Measurements from ENCODE around the gene SARM1.

The SARM1 gene

DNA sequence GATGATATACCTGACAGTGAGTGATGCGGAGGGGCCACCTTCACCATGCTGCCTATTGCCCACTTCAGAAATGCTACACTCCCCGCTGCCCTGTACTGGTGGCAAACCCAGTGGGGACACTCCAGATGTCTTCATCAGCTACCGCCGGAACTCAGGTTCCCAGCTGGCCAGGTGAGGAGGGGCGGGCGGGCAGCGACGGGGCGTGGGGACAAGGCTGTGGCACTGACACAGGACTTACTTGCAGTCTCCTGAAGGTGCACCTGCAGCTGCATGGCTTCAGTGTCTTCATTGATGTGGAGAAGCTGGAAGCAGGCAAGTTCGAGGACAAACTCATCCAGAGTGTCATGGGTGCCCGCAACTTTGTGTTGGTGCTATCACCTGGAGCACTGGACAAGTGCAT is 16.6 kb downstream of the SARM1 start:
- H3K27ac ChIP-seq = no peak overlapping the region
- TF ChIP-seq ZFX (IDR thresholded peaks at IDR 0.05; ENCODE audit: borderline replicate concordance) = no peak
- TF ChIP-seq, protein P1, sequence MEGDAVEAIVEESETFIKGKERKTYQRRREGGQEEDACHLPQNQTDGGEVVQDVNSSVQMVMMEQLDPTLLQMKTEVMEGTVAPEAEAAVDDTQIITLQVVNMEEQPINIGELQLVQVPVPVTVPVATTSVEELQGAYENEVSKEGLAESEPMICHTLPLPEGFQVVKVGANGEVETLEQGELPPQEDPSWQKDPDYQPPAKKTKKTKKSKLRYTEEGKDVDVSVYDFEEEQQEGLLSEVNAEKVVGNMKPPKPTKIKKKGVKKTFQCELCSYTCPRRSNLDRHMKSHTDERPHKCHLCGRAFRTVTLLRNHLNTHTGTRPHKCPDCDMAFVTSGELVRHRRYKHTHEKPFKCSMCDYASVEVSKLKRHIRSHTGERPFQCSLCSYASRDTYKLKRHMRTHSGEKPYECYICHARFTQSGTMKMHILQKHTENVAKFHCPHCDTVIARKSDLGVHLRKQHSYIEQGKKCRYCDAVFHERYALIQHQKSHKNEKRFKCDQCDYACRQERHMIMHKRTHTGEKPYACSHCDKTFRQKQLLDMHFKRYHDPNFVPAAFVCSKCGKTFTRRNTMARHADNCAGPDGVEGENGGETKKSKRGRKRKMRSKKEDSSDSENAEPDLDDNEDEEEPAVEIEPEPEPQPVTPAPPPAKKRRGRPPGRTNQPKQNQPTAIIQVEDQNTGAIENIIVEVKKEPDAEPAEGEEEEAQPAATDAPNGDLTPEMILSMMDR (IDR thresholded peaks at IDR 0.05) = no peak

DNA sequence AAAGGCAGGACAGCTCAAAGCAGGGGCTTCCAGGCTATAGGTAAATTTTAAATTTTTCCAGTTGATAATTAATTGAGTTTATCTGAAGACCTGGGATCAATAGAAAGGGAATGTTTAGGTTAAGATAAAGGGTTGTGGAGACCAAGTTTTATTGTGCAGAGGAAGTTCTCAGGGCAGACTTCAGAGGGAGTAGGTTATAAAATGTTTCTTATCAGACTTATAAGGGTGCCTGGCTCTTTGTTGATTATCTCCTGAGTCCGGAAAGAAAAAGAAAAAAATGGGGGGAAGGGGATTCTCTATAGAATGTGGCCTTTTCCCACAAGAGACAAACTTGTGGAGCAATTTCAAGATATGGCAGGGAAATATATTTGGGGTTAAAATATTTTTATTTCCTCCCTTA is 18.6 kb downstream of the SARM1 start:
- TF ChIP-seq ZFX (IDR thresholded peaks at IDR 0.05; ENCODE audit: borderline replicate concordance) = no peak
- TF ChIP-seq, protein P1 (IDR thresholded peaks at IDR 0.05) = no peak
- H3K27ac ChIP-seq = no peak overlapping the region

DNA sequence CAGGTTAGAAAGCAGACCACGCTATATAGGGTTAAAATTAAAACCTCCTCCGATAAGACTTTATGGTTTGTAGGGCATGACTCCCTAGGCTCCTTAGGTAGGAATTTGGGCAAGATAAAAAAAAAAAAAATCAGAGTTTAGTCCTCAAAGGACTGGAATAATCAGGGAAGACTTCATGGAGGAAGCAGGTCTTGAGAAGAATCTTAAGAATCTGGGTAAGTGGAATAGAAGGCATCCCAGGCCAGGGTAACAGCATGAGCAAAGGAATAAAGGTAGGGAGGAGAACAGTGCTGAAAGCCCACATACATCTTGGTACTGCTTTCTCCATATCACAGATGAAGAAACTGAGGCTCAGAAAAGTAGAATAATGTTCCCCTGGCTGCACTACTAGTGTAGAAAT is 19.1 kb downstream of the SARM1 start:
- no peak for TF ChIP-seq ZFX (IDR thresholded peaks at IDR 0.05; ENCODE audit: borderline replicate concordance)
- TF ChIP-seq, protein P1 (IDR thresholded peaks at IDR 0.05) = no peak
- no peak overlapping the region for H3K27ac ChIP-seq

DNA sequence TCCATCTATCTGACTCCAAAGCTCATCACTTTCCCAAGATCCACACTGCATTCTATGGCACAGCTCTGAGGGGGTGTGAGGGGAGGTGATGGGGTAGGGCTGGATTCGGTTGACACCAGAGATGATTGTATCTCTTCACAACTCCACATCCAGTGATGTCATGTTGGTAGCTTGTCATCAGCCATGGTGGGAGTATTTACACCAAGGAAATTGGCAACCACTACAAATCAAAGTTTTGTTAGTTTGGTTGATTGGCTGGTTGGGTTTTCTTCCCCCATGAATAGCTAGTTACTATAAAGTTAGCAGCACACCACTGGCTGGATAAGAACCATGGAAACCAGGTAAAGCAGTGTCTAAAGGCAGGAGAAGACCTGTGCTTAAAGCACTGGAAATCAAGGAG is 19.5 kb downstream of the SARM1 start:
- TF ChIP-seq, protein P1 (IDR thresholded peaks at IDR 0.05) = no peak
- TF ChIP-seq ZFX (IDR thresholded peaks at IDR 0.05; ENCODE audit: borderline replicate concordance) = no peak
- H3K27ac ChIP-seq = no peak overlapping the region

DNA sequence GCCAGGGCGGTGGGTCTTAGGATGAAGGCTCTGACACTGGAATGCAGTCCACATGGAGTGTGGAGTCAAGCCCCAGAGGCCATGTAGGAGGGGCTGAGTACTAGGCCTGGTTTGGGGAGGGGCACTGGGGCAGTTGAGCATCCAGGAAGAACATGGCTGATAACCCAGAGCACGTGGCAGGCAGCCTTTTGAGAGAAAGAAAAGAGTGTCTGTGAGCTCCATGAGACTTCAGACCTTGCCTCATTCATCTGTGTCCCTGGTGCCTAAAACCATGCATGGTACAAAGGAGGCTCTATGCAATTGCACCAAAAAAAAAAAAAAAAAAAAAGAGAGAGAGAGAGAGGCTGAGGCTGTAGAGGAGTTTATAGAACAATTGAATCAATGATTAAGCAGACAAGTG is 19.9 kb downstream of the SARM1 start:
- H3K27ac ChIP-seq = no peak overlapping the region
- TF ChIP-seq ZFX (IDR thresholded peaks at IDR 0.05; ENCODE audit: borderline replicate concordance) = no peak
- TF ChIP-seq, protein P1 (IDR thresholded peaks at IDR 0.05) = no peak

DNA sequence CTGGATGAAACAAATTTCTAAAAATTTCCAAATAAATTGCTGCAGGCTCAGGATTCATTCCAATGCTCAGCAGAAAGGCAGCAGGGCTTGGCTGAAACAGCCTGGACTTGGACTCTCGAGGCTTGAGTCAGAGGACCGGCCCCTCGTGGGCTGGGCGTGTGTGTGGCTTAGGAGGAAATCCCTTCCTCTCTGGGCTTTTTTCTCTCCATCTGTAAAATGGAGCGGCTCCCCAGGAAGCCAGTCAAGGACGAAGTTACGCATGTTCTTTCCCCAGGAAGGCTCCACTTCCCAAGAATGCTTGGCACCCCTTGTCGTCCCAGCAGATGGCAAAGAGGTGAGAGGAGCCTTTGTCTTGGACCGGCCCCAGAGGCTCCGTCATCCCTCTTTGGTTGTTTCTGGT is 21.0 kb downstream of the SARM1 start:
- TF ChIP-seq, protein P1 (IDR thresholded peaks at IDR 0.05) = no peak
- TF ChIP-seq ZFX (IDR thresholded peaks at IDR 0.05; ENCODE audit: borderline replicate concordance) = no peak
- H3K27ac ChIP-seq = no peak overlapping the region

DNA sequence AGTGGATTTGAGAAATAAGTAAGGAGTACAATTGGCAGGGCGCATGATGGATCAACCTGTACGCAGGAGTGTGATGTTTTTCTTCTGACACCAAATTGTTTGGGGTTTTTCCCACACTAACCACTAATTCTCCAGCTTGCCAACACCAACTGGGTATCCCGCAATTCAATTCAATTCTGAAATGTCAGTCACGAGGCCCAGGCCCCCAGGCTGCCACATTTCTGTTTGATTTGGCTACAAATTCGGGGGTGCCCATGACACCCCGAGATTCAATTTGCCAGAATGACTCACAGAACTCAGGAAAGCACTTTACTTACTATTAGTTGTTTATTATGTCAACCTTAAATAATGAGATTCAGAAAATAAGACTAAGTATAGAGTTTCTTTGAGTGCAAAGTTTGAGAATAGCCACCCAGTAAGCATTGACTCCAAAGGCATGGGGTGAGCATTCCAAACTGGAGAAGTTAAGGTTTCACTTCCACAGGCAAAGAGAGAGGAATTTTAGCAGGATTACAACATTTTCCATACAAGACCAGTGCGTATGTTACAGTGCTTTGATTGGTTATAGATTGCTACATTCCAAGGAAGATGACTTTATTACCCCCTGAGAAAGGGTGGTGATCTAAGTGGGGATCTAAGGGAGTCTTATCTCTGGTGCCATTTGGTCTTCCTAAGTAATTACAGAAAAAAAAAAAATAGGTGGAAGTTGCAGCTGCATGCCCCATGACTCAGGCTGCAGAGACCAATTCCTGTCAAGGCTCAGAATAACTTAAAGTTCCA is 23.0 kb downstream of the SARM1 start:
- TF ChIP-seq, protein P1 (IDR thresholded peaks at IDR 0.05) = no peak
- no peak for TF ChIP-seq ZFX (IDR thresholded peaks at IDR 0.05; ENCODE audit: borderline replicate concordance)
- no peak overlapping the region for H3K27ac ChIP-seq
